Natural killer cell treated with Interleukin-12 subunit alpha and Interleukin-12 subunit beta and Interleukin-15 and Interleukin-18, amount 100 ng/mL, for 72 hours (primary cell): ENCODE data around the gene CNGA2. TPM values are rescaled to one million over a fixed set of nuclear protein-coding genes. Genes with fewer than 3 reads are reported as not detected.

ENCODE experiments used
- ATAC-seq, 2 donors: fragments of 150-1000 bp; cut with Tn5 transposase in 1 of 2; sonication (Bioruptor Pico), chemical (Tn5 transposase) in 1 of 2; 2 replicates each; pipeline ENCODE4 v1.10.0; 2021
- DNase-seq: peaks from one replicate; pipeline ENCODE4 v3.0.0; 2022; ENCODE audit warnings: low spot score
- H3K27ac Mint-ChIP-seq, 2 donors: 1 replicate in 1 of 2; 2 replicates in 1 of 2; pipeline ENCODE4 v1.8.0; 2022; ENCODE audit warnings: mixed read lengths in 2 of 2, mild to moderate bottlenecking in 1 of 2, moderate library complexity in 1 of 2
- H3K27me3 Mint-ChIP-seq, 2 donors: 1 replicate in 1 of 2; 2 replicates in 1 of 2; pipeline ENCODE4 v1.8.0; 2022; ENCODE audit warnings: mixed read lengths in 2 of 2
- H3K36me3 Mint-ChIP-seq: one replicate; pipeline ENCODE4 v1.8.0; 2022; ENCODE audit warnings: mixed read lengths
- H3K4me1 Mint-ChIP-seq, 2 donors: 1 replicate in 1 of 2; 2 replicates in 1 of 2; pipeline ENCODE4 v1.8.0; 2022; ENCODE audit warnings: low read depth in 2 of 2, mixed read lengths in 2 of 2, mild to moderate bottlenecking in 1 of 2
- H3K4me3 Mint-ChIP-seq: one replicate; pipeline ENCODE4 v1.8.0; 2022; ENCODE audit warnings: mixed read lengths
- H3K9me3 Mint-ChIP-seq: 2 replicates; pipeline ENCODE4 v1.8.0; 2022; ENCODE audit warnings: mixed read lengths
- total RNA-seq, 2 donors: library from RNA; stranded (reverse); gene quantifications; one replicate each; pipeline ENCODE4 v1.2.3, GENCODE V29; 2022

Gene CNGA2
- total RNA-seq, 2 donors from 2014 or later, result not detected

DNA sequence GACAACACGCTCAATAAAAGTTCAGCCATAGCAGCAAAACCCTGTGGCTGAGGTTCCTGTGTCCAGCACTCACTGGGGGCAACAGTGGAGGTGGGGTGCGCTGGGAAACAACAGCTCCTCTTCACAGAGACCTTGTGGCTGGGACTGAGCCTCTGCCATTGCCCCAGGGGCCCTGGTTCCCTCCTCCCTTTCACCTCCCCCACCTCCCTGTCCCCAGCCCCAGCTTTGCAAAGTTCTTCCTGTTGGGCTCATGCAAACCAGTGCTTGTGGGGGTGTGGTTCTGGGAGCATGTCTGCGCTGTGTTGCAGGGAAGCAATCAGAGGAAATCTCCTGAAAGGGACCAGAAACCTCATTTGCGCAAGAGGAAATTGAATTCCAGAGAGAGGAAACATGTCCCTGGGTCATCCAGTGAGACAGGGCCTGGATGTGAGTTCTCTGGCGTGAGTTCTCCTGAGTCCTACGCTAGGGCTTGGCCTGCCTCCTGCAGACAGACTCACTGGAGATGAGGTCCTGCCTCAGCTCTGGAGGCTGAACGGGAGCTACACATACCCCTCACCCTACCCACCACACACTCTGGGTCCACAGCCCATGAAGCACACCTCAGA, 11.3 kb upstream of the CNGA2 start:
- peaks cover 0 to 11% of the 10 kb centered on the region in 2 donors for H3K27me3 Mint-ChIP-seq
- no peak overlapping the region for H3K27ac Mint-ChIP-seq
- no peak for ATAC-seq
- no peak overlapping the region for H3K4me3 Mint-ChIP-seq
- no peak for DNase-seq
- no peaks in the 10 kb centered on the region for H3K36me3 Mint-ChIP-seq
- no peaks in the 10 kb centered on the region for H3K9me3 Mint-ChIP-seq
- H3K4me1 Mint-ChIP-seq, result no peaks in the 10 kb centered on the region

- peaks cover 0 to 10% of the 10 kb centered on the region in 2 donors for H3K27me3 Mint-ChIP-seq
- no peak for DNase-seq
- no peaks in the 10 kb centered on the region for H3K9me3 Mint-ChIP-seq
- H3K27ac Mint-ChIP-seq, result no peak overlapping the region
- no peak overlapping the region for H3K4me3 Mint-ChIP-seq
- no peaks in the 10 kb centered on the region for H3K36me3 Mint-ChIP-seq
- H3K4me1 Mint-ChIP-seq, result no peaks in the 10 kb centered on the region
- ATAC-seq, result no peak
Measured at GRCh38 chrX:151724563-151725337, 9.8 kb upstream of the CNGA2 start.

- H3K4me3 Mint-ChIP-seq, result no peak overlapping the region
- ATAC-seq, result no peak
- no peak overlapping the region for H3K27ac Mint-ChIP-seq
- no peak for DNase-seq
- peaks cover 0 to 10% of the 10 kb centered on the region in 2 donors for H3K27me3 Mint-ChIP-seq
- no peaks in the 10 kb centered on the region for H3K4me1 Mint-ChIP-seq
- H3K36me3 Mint-ChIP-seq, result no peaks in the 10 kb centered on the region
- no peaks in the 10 kb centered on the region for H3K9me3 Mint-ChIP-seq
Measured at GRCh38 chrX:151725338-151725614, 9.3 kb upstream of the CNGA2 start.

DNA sequence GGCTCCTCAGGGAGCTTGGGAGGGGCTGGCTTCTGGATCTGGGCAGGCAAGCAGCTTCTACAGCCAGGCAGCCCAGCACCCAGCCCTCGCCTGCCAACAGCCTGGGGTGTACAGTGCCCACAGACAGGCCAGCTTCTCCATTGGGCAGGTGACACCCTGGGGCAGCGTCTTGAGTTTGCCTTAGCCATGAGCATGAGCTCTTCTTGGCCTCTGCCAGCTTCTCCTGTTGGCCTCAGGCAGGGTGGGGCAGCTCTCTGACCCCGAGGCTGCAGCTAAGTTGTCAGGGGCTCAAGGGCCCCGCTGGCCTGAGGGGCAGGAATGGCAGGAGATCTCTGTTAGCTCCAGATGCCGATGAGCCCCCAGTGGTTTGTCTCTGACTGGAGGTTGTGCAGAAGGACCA, 7.8 kb upstream of the CNGA2 start:
- H3K4me1 Mint-ChIP-seq, result no peaks in the 10 kb centered on the region
- H3K36me3 Mint-ChIP-seq, result no peaks in the 10 kb centered on the region
- ATAC-seq, result no peak
- H3K9me3 Mint-ChIP-seq, result no peaks in the 10 kb centered on the region
- H3K4me3 Mint-ChIP-seq, result no peak overlapping the region
- no peak for DNase-seq
- peaks cover 0 to 10% of the 10 kb centered on the region in 2 donors for H3K27me3 Mint-ChIP-seq
- H3K27ac Mint-ChIP-seq, result no peak overlapping the region

DNA sequence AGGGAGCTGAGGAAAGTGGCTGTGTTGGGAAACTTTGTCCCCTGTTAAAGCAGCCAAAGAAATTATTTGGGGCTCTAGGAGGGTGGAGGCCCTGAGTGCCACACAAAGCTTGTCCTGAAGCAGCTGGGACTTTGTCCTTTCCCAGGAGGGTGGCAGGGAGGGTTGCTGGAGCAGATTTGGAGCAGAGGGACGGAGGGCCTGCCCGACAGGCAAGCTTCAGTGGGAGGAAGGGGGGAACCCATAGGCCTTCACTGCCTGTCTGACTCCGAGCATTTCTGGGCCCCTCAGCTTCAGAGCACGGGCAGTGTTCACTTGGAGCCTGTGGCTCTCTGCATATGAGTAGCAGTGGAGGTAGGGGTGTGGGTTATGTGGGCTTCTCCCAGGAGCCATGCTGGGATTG, 7.2 kb upstream of the CNGA2 start:
- H3K4me1 Mint-ChIP-seq, result no peaks in the 10 kb centered on the region
- H3K27me3 Mint-ChIP-seq, result peaks cover 0 to 14% of the 10 kb centered on the region in 2 donors
- no peak overlapping the region for H3K27ac Mint-ChIP-seq
- no peak for DNase-seq
- H3K9me3 Mint-ChIP-seq, result no peaks in the 10 kb centered on the region
- no peak overlapping the region for H3K4me3 Mint-ChIP-seq
- no peak for ATAC-seq
- no peaks in the 10 kb centered on the region for H3K36me3 Mint-ChIP-seq

DNA sequence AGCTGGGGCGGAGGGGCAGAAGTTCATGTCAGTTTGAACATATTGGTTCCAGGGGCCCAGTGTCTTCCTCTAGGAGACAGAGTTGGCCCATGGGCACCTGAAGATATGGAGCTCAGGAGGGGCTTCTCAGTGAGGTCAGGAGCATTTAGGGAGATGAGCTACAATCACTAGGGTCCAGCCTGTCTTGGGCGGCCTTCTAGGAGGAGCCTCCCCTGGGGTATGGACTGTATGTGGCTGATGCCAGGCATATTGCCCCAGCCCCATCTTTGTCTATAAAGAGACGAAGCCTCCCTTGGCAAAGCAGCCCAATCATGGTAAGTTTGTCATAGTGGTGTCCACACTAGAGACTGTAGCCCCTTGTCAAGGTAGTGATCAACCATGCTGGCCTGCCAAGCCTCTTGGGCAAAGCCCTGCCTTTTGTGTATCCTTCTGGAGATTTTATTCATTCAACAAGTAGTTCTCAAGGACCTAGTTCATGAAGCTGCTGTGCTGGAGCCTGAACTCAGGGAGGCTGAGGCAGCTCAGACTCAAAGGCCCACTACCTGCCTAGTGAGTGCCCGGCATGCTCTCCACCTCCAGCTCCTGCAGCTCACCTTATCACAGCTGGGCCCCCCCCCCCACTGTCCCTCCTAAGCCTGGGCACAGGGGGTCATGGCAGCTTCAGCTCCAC, 5.4 kb upstream of the CNGA2 start:
- no peak overlapping the region for H3K27ac Mint-ChIP-seq
- no peak for ATAC-seq
- no peak overlapping the region for H3K4me3 Mint-ChIP-seq
- H3K4me1 Mint-ChIP-seq, result no peaks in the 10 kb centered on the region
- no peaks in the 10 kb centered on the region for H3K9me3 Mint-ChIP-seq
- H3K36me3 Mint-ChIP-seq, result no peaks in the 10 kb centered on the region
- DNase-seq, result no peak
- H3K27me3 Mint-ChIP-seq, result peaks cover 6 to 14% of the 10 kb centered on the region in 2 donors

DNA sequence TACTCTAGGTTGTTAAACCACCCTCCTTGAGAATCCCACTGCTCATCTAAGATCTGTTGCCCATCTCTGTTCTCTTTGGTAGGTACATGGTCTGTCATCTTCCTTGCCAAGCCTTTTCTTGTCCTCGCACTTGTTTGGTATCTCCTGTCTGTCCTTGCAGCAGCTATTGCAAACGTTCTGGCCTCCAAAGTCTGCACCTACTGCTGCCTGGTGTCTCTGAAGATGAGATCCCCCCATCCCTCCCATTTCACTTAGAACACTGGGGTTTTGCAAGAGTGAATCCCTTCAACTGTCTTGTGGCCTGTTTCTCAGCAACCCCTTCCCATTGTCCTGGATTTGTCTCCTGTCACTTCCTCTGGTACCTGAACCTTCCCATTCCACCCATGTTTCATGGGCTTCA, 673 bp downstream of the CNGA2 start:
- H3K9me3 Mint-ChIP-seq, result no peaks in the 10 kb centered on the region
- H3K36me3 Mint-ChIP-seq, result no peaks in the 10 kb centered on the region
- no peak overlapping the region for H3K27ac Mint-ChIP-seq
- H3K4me1 Mint-ChIP-seq, result no peaks in the 10 kb centered on the region
- no peak overlapping the region for H3K4me3 Mint-ChIP-seq
- ATAC-seq (no peak), DNase-seq (no peak)
- peaks cover 20 to 32% of the 10 kb centered on the region in 2 donors for H3K27me3 Mint-ChIP-seq

- peaks cover 20 to 36% of the 10 kb centered on the region in 2 donors for H3K27me3 Mint-ChIP-seq
- ATAC-seq (no peak), DNase-seq (no peak)
- H3K27ac Mint-ChIP-seq, result no peak overlapping the region
- no peaks in the 10 kb centered on the region for H3K36me3 Mint-ChIP-seq
- H3K4me3 Mint-ChIP-seq, result no peak overlapping the region
- H3K4me1 Mint-ChIP-seq, result no peaks in the 10 kb centered on the region
- no peaks in the 10 kb centered on the region for H3K9me3 Mint-ChIP-seq
Measured at GRCh38 chrX:151736685-151737084, 2.1 kb downstream of the CNGA2 start.

DNA sequence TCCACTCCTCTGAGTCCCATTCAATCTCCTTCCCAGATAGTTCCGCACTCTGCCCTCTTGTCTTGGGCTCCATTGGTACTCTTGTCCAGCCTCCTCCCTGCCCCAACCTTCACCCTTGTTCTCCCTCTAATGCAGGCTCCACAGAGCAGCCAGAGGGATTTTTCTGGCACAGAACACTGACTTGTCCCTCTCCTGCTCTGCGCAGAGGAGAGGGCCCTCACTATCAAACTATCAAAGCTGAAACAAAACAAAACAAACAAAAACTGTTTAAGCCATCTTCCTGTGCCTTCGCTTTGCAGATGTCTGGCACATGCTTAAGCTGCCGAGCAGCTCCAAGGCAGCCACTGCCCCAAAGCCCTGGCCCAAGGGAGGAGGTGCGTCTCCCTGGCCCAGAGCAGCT, 2.9 kb downstream of the CNGA2 start:
- Mint-ChIP-seq H3K4me3 (no peak overlapping the region), H3K27ac (no peak overlapping the region), H3K9me3 (no peaks in the 10 kb centered on the region), H3K4me1 (no peaks in the 10 kb centered on the region), H3K27me3 (peaks cover 20 to 32% of the 10 kb centered on the region in 2 donors), H3K36me3 (no peaks in the 10 kb centered on the region)
- ATAC-seq, result no peak
- no peak for DNase-seq

DNA sequence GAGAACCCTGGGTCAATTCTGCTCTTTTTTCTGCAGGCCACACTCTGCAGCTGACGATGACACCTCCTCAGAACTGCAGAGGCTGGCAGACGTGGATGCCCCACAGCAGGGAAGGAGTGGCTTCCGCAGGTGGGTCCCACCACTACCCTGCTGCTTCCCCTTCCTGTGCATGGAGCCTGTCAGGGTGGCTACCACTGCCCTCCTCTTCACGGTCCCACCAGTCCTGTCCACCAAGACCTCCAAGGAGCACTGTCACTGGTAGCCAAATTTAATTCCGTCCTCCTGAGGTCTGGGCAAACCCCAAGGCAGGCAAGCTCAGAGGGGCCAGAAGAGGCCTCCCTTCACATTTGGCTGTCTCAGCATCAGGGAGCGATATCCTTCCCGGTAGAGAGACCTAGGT, 4.2 kb downstream of the CNGA2 start:
- no peaks in the 10 kb centered on the region for H3K36me3 Mint-ChIP-seq
- H3K4me3 Mint-ChIP-seq, result no peak overlapping the region
- H3K4me1 Mint-ChIP-seq, result no peaks in the 10 kb centered on the region
- H3K9me3 Mint-ChIP-seq, result no peaks in the 10 kb centered on the region
- DNase-seq, result no peak
- H3K27me3 Mint-ChIP-seq, result peaks cover 18 to 30% of the 10 kb centered on the region in 2 donors
- ATAC-seq, result no peak
- H3K27ac Mint-ChIP-seq, result no peak overlapping the region

- Mint-ChIP-seq H3K36me3 (no peaks in the 10 kb centered on the region), H3K9me3 (no peaks in the 10 kb centered on the region)
Measured at GRCh38 chrX:151741606-151742005, 7.1 kb downstream of the CNGA2 start.

DNA sequence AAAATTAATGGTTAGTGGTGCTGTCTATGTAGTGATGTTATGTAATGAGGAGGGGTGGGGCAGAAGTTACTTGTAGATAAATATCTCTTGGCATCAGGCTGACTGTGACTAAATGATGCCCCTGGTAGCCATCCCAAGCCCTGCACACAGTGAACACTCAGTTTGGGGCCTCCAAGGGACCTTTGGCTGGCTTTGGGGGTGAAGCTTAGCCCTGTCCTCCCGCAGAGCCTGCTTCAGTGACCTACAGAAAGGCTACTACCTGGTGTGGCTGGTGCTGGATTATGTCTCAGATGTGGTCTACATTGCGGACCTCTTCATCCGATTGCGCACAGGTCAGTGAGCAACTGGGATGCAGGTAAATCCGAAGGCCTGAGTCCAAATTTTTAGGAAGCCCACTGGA, 7.8 kb downstream of the CNGA2 start:
- Mint-ChIP-seq H3K9me3 (no peaks in the 10 kb centered on the region), H3K4me1 (no peaks in the 10 kb centered on the region), H3K27me3 (peaks cover 0 to 10% of the 10 kb centered on the region in 2 donors), H3K36me3 (no peaks in the 10 kb centered on the region), H3K27ac (no peak overlapping the region), H3K4me3 (no peak overlapping the region)
- no peak for DNase-seq
- no peak for ATAC-seq

More at GRCh38 chrX:151741606-151742005, 7.1 kb downstream of the CNGA2 start:
- Mint-ChIP-seq H3K4me1 (no peaks in the 10 kb centered on the region), H3K27ac (no peak overlapping the region), H3K27me3 (peaks cover 0 to 11% of the 10 kb centered on the region in 2 donors), H3K4me3 (no peak overlapping the region)
- DNase-seq (no peak), ATAC-seq (no peak)

DNA sequence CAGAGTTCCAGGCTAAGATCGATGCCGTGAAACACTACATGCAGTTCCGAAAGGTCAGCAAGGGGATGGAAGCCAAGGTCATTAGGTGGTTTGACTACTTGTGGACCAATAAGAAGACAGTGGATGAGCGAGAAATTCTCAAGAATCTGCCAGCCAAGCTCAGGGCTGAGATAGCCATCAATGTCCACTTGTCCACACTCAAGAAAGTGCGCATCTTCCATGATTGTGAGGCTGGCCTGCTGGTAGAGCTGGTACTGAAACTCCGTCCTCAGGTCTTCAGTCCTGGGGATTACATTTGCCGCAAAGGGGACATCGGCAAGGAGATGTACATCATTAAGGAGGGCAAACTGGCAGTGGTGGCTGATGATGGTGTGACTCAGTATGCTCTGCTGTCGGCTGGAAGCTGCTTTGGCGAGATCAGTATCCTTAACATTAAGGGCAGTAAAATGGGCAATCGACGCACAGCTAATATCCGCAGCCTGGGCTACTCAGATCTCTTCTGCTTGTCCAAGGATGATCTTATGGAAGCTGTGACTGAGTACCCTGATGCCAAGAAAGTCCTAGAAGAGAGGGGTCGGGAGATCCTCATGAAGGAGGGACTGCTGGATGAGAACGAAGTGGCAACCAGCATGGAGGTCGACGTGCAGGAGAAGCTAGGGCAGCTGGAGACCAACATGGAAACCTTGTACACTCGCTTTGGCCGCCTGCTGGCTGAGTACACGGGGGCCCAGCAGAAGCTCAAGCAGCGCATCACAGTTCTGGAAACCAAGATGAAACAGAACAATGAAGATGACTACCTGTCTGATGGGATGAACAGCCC, 9.3 kb downstream of the CNGA2 start:
- H3K4me3 Mint-ChIP-seq, result no peak overlapping the region
- no peaks in the 10 kb centered on the region for H3K36me3 Mint-ChIP-seq
- no peak overlapping the region for H3K27ac Mint-ChIP-seq
- DNase-seq (no peak), ATAC-seq (no peak)
- H3K4me1 Mint-ChIP-seq, result no peaks in the 10 kb centered on the region
- peaks cover 0 to 7% of the 10 kb centered on the region in 2 donors for H3K27me3 Mint-ChIP-seq
- no peaks in the 10 kb centered on the region for H3K9me3 Mint-ChIP-seq

GRCh38 chrX:151745651-151746050, 11.1 kb downstream of the CNGA2 start:
- Mint-ChIP-seq H3K9me3 (no peaks in the 10 kb centered on the region), H3K4me3 (no peak overlapping the region), H3K27me3 (peaks cover 2 to 7% of the 10 kb centered on the region in 2 donors), H3K27ac (no peak overlapping the region), H3K36me3 (no peaks in the 10 kb centered on the region), H3K4me1 (no peaks in the 10 kb centered on the region)
- DNase-seq (no peak), ATAC-seq (no peak)
